HCT116 (cell line): Measurements from ENCODE around the gene FBP1. TPM values are rescaled to one million over a fixed set of nuclear protein-coding genes. Genes with fewer than 3 reads are reported as not detected.

Experiments used
- ATAC-seq: fragments of 200-7000 bp; cut with Tn5 transposase; 2 replicates; pipeline ENCODE4 v1.9.1; 2020; ENCODE audit warnings: mild to moderate bottlenecking, moderate library complexity
- BruUV-seq: library from RNA; stranded (reverse); fragments of 400-500 nt; replicated peaks from 2 replicates; lab custom pipeline; 2021; lab: Mats Ljungman, UMichigan
- CTCF ChIA-PET: fragments of 300-600 bp; sonication (Branson Sonifier 250); formaldehyde crosslinking; loops from one replicate; lab custom pipeline; 2021; ENCODE audit warnings: antibody characterized with exemption; lab: Charles Lee
- POLR2A ChIA-PET: fragments of 300-600, 350-600 bp; sonication (Branson Sonifier 250); formaldehyde crosslinking; loops from one replicate; lab custom pipeline; 2021; ENCODE audit warnings: antibody characterized with exemption; lab: Charles Lee
- RAD21 ChIA-PET, 2 experiments: fragments of 300-600 bp; sonication (Branson Sonifier 250); formaldehyde crosslinking; loops; one replicate each; lab custom pipeline; 2023; ENCODE audit warnings: low total read pairs in 2 of 2; ENCODE audit not compliant: uncharacterized antibody in 2 of 2, unreplicated experiment in 2 of 2, low non-redundant PET in 1 of 2; lab: Charles Lee
- DNase-seq: peaks from one replicate; pipeline ENCODE4 v3.0.0-alpha.2; 2010; ENCODE audit warnings: low read depth, low spot score
- H2AFZ ChIP-seq: fragments of 200-600 bp; shearing (Covaris generic), sonication (generic); 2 replicates; pipeline ENCODE4 v1.6.1; 2017; ENCODE audit warnings: low read depth, mixed run types, mixed read lengths, antibody characterized with exemption, low read length; ENCODE audit not compliant: poor library complexity, severe bottlenecking
- H3K27ac ChIP-seq: 2 replicates; pipeline ENCODE4 v1.5.1; 2012; ENCODE audit warnings: low read depth, low read length
- H3K27me3 ChIP-seq: fragments of 200-600 bp; sonication (generic); 2 replicates; pipeline ENCODE4 v1.6.1; 2016; ENCODE audit warnings: mixed run types, low read length, mixed read lengths; ENCODE audit not compliant: insufficient read depth
- H3K36me3 ChIP-seq, 2 experiments: fragments of 200-500 bp in 1 of 2; fragments of 200-600 bp in 1 of 2; sonication (Bioruptor generic) in 1 of 2; sonication (generic) in 1 of 2; 2 replicates each; pipeline versions ENCODE4 v1.5.1 to v1.6.1; 2014 to 2016; ENCODE audit warnings: low read length in 2 of 2, inconsistent platforms in 1 of 2, mixed read lengths in 1 of 2, mixed run types in 1 of 2; ENCODE audit not compliant: insufficient read depth in 2 of 2, control insufficient read depth in 1 of 2
- H3K4me1 ChIP-seq, 2 experiments: fragments of 200-600 bp in 1 of 2; sonication (generic) in 1 of 2; 2 replicates each; pipeline versions ENCODE4 v1.5.1 to v1.6.1; 2012 to 2017; ENCODE audit warnings: low read length in 2 of 2, inconsistent platforms in 1 of 2, mild to moderate bottlenecking in 1 of 2, mixed read lengths in 1 of 2, mixed run types in 1 of 2, moderate library complexity in 1 of 2; ENCODE audit not compliant: insufficient read depth in 2 of 2, control insufficient read depth in 1 of 2
- H3K4me2 ChIP-seq: fragments of 200-600 bp; sonication (generic); 2 replicates; pipeline ENCODE4 v1.6.1; 2017; ENCODE audit warnings: mixed run types, low read length, mixed read lengths
- H3K4me3 ChIP-seq, 2 experiments: fragments of 200-600 bp in 1 of 2; sonication (generic) in 1 of 2; replicated peaks in 1 of 2; 2 replicates each; pipeline ENCODE4 v1.5.1; 2011 to 2016; ENCODE audit warnings: low read length in 2 of 2, control low read depth in 1 of 2, low read depth in 1 of 2, mild to moderate bottlenecking in 1 of 2, mixed read lengths in 1 of 2, mixed run types in 1 of 2
- H3K79me2 ChIP-seq: fragments of 200-600 bp; sonication (generic); 2 replicates; pipeline ENCODE4 v1.6.1; 2017; ENCODE audit warnings: mild to moderate bottlenecking, mixed run types, low read length, moderate library complexity, mixed read lengths; ENCODE audit not compliant: insufficient read depth
- H3K9ac ChIP-seq: fragments of 200-600 bp; sonication (generic); 2 replicates; pipeline ENCODE4 v1.6.1; 2016; ENCODE audit warnings: low read length, mixed read lengths
- H3K9me2 ChIP-seq: fragments of 200-600 bp; sonication (generic), shearing (Covaris generic); 2 replicates; pipeline ENCODE4 v1.6.1; 2017; ENCODE audit warnings: mixed run types, mild to moderate bottlenecking, moderate library complexity; ENCODE audit not compliant: insufficient read depth
- H3K9me3 ChIP-seq, 2 experiments: fragments of 200-500 bp in 1 of 2; fragments of 200-600 bp in 1 of 2; sonication (Bioruptor generic) in 1 of 2; sonication (generic) in 1 of 2; 2 replicates each; pipeline ENCODE4 v1.6.1; 2014 to 2017; ENCODE audit warnings: low read length in 2 of 2, mixed read lengths in 2 of 2, inconsistent platforms in 1 of 2, low read depth in 1 of 2, mild to moderate bottlenecking in 1 of 2, mixed run types in 1 of 2, moderate library complexity in 1 of 2; ENCODE audit not compliant: control insufficient read depth in 1 of 2, insufficient read depth in 1 of 2
- H4K20me1 ChIP-seq: fragments of 200-600 bp; sonication (generic), shearing (Covaris generic); 2 replicates; pipeline ENCODE4 v1.6.1; 2017; ENCODE audit warnings: mixed run types, mild to moderate bottlenecking, moderate library complexity; ENCODE audit not compliant: insufficient read depth
- ATF3 ChIP-seq: IDR thresholded peaks from 2 replicates; pipeline ENCODE4 v1.6.1; 2012
- CBX3 ChIP-seq: IDR thresholded peaks from 2 replicates; pipeline ENCODE4 v1.6.1; 2012; ENCODE audit warnings: low read depth
- ELF1 ChIP-seq: IDR thresholded peaks from 2 replicates; pipeline ENCODE4 v1.6.1; 2012; ENCODE audit warnings: low read depth, borderline replicate concordance
- EZH2 ChIP-seq: fragments of 200-600 bp; sonication (generic); IDR thresholded peaks from 2 replicates; pipeline ENCODE4 v1.6.1; 2017; ENCODE audit warnings: antibody characterized with exemption, mixed run types
- FOSL1 ChIP-seq: IDR thresholded peaks from 2 replicates; pipeline ENCODE4 v1.6.1; 2012; ENCODE audit warnings: low read depth
- JUND ChIP-seq: IDR thresholded peaks from 2 replicates; pipeline ENCODE4 v1.6.1; 2012
- MAX ChIP-seq: IDR thresholded peaks from 2 replicates; pipeline ENCODE4 v1.6.1; 2012
- POLR2AphosphoS5 ChIP-seq: IDR thresholded peaks from 2 replicates; pipeline ENCODE4 v1.6.1; 2011; ENCODE audit warnings: mild to moderate bottlenecking, low read depth, low read length, moderate library complexity
- RAD21 ChIP-seq: IDR thresholded peaks from 2 replicates; pipeline ENCODE4 v1.6.1; 2012; ENCODE audit warnings: low read depth, mild to moderate bottlenecking
- SP1 ChIP-seq: IDR thresholded peaks from 2 replicates; pipeline ENCODE4 v1.6.1; 2012; ENCODE audit warnings: low read depth
- SRF ChIP-seq: IDR thresholded peaks from 2 replicates; pipeline ENCODE4 v1.6.1; 2012; ENCODE audit warnings: low read depth
- TCF7L2 ChIP-seq: IDR thresholded peaks from 2 replicates; pipeline ENCODE4 v1.7.0; 2011; ENCODE audit warnings: borderline replicate concordance, inconsistent platforms; ENCODE audit not compliant: insufficient read depth, insufficient read length; ENCODE audit errors: extremely low read depth
- YY1 ChIP-seq: IDR thresholded peaks from 2 replicates; pipeline ENCODE4 v1.6.1; 2011; ENCODE audit warnings: low read length, low read depth, moderate library complexity, mild to moderate bottlenecking; ENCODE audit not compliant: insufficient replicate concordance; ENCODE audit errors: extremely low read depth
- ZFX ChIP-seq: fragments of 450-650 bp; IDR thresholded peaks from 2 replicates; pipeline ENCODE4 v1.6.1; 2017
- intact Hi-C: fragments of 100-400 bp; cut with micrococcal nuclease; formaldehyde crosslinking; loops from 2 replicates; pipeline ENCODE4 v1.10.0; 2022
- total RNA-seq: library from RNA; stranded (reverse); gene quantifications from one replicate; pipeline ENCODE4 v1.2.1, GENCODE V29; 2021; ENCODE audit not compliant: unreplicated experiment
- TF ChIP-seq, protein P1 (sequence below): IDR thresholded peaks from 2 replicates; pipeline ENCODE4 v1.6.1; 2012; ENCODE audit warnings: low read depth
- TF ChIP-seq, protein P2 (sequence below), 3 experiments: fragments of 200-600 bp in 1 of 3; sonication (generic) in 1 of 3; IDR thresholded peaks in 2 of 3; conservative IDR thresholded peaks in 1 of 3; 2 replicates each; pipeline ENCODE4 v1.5.1; 2012 to 2017; ENCODE audit warnings: low read depth in 2 of 3, low read length in 2 of 3, antibody characterized with exemption in 1 of 3, borderline replicate concordance in 1 of 3, control low read depth in 1 of 3, mild to moderate bottlenecking in 1 of 3, mixed read lengths in 1 of 3, mixed run types in 1 of 3, moderate library complexity in 1 of 3; ENCODE audit not compliant: insufficient read depth in 1 of 3

Gene FBP1
- total RNA-seq, 1 experiment from 2014 or later, result 0.42 TPM

DNA sequence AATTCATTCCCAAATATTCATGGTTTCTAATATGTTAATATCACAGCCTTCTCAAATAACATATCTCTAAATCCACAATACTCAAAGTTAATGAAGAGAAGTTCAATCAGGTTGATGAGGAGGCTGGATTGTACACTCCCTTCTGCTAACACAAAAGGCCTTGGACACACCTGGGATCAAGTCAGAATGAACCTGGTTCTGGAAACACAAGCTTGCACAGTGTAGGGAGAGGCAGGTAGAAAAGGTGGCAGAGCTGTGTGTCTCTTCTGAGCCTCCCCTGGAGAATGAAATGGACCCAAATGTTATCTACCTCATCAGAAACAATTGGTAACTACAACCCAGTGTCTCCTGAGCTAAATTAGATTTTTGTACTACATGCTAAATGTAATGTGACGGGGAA, 40.7 kb upstream of the FBP1 start:
- no peak overlapping the region for H3K4me2 ChIP-seq
- H3K79me2 ChIP-seq, result no peaks in the 10 kb centered on the region
- no peak overlapping the region for H3K9ac ChIP-seq
- no peaks in the 10 kb centered on the region for H3K9me3 ChIP-seq
- no peaks in the 10 kb centered on the region for H3K4me1 ChIP-seq
- ChIA-PET CTCF (interaction anchor here (0.7 to 4.3 kb wide), 5 partner anchors 11 to 488 kb away, joined by 3 to 158 read pairs (median 17); no protein-coding TSS in a partner anchor), POLR2A (no interaction called here), RAD21 (interaction anchor here (0.9 to 3.2 kb wide), 6 partner anchors 11 to 488 kb away, joined by 3 to 14 read pairs (median 5); no protein-coding TSS in a partner anchor)
- peaks cover 16% of the 10 kb centered on the region; the same call in 1 of the 2 replicates for H3K27me3 ChIP-seq
- no peaks in the 10 kb centered on the region for H3K9me2 ChIP-seq
- BruUV-seq, result no TSS peak
- H3K27ac ChIP-seq, result no peak overlapping the region
- no peak overlapping the region for H3K4me3 ChIP-seq
- H4K20me1 ChIP-seq, result no peaks in the 10 kb centered on the region
- intact Hi-C loops, result loop anchor here (2.0 kb wide), 1 partner anchor 489 kb away; no protein-coding TSS in a partner anchor
- no peak for DNase-seq
- no peak for ATAC-seq
- H3K36me3 ChIP-seq, result no peaks in the 10 kb centered on the region
- TF ChIP-seq ATF3, result no peak
- no peak for TF ChIP-seq YY1
- TF ChIP-seq JUND, result no peak
- TF ChIP-seq ELF1, result no peak
- TF ChIP-seq MAX, result no peak
- no peak for TF ChIP-seq CBX3
- no peak for TF ChIP-seq FOSL1
- no peak for TF ChIP-seq RAD21
- no peak for TF ChIP-seq SRF
- TF ChIP-seq POLR2AphosphoS5, result no peak
- TF ChIP-seq EZH2, result no peak
- no peak for TF ChIP-seq ZFX
- TF ChIP-seq, protein P1, sequence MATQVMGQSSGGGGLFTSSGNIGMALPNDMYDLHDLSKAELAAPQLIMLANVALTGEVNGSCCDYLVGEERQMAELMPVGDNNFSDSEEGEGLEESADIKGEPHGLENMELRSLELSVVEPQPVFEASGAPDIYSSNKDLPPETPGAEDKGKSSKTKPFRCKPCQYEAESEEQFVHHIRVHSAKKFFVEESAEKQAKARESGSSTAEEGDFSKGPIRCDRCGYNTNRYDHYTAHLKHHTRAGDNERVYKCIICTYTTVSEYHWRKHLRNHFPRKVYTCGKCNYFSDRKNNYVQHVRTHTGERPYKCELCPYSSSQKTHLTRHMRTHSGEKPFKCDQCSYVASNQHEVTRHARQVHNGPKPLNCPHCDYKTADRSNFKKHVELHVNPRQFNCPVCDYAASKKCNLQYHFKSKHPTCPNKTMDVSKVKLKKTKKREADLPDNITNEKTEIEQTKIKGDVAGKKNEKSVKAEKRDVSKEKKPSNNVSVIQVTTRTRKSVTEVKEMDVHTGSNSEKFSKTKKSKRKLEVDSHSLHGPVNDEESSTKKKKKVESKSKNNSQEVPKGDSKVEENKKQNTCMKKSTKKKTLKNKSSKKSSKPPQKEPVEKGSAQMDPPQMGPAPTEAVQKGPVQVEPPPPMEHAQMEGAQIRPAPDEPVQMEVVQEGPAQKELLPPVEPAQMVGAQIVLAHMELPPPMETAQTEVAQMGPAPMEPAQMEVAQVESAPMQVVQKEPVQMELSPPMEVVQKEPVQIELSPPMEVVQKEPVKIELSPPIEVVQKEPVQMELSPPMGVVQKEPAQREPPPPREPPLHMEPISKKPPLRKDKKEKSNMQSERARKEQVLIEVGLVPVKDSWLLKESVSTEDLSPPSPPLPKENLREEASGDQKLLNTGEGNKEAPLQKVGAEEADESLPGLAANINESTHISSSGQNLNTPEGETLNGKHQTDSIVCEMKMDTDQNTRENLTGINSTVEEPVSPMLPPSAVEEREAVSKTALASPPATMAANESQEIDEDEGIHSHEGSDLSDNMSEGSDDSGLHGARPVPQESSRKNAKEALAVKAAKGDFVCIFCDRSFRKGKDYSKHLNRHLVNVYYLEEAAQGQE, result no peak
- TF ChIP-seq, protein P2, sequence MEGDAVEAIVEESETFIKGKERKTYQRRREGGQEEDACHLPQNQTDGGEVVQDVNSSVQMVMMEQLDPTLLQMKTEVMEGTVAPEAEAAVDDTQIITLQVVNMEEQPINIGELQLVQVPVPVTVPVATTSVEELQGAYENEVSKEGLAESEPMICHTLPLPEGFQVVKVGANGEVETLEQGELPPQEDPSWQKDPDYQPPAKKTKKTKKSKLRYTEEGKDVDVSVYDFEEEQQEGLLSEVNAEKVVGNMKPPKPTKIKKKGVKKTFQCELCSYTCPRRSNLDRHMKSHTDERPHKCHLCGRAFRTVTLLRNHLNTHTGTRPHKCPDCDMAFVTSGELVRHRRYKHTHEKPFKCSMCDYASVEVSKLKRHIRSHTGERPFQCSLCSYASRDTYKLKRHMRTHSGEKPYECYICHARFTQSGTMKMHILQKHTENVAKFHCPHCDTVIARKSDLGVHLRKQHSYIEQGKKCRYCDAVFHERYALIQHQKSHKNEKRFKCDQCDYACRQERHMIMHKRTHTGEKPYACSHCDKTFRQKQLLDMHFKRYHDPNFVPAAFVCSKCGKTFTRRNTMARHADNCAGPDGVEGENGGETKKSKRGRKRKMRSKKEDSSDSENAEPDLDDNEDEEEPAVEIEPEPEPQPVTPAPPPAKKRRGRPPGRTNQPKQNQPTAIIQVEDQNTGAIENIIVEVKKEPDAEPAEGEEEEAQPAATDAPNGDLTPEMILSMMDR (IDR thresholded peaks at IDR 0.05 in 2 of 3, conservative IDR thresholded peaks at IDR 0.05 in 1 of 3; ENCODE audit: borderline replicate concordance in 1 of 3, insufficient read depth in 1 of 3, low read depth in 2 of 3, low read length in 2 of 3), result no peak
- no peak for TF ChIP-seq TCF7L2
- no peak for TF ChIP-seq SP1
- TF ChIP-seq, all 23 proteins: peak for 0
- no peak overlapping the region for H2AFZ ChIP-seq
